HG03575 (cell line): ENCODE measurements around the gene PARD3.

Experiments used
- ATAC-seq: cut with Tn5 transposase; IDR thresholded peaks from one replicate; pipeline ENCODE4 v1.9.1; 2021; ENCODE audit not compliant: unreplicated experiment, insufficient number of reproducible peaks, low FRiP score; ENCODE audit errors: extremely low read depth

Gene PARD3

DNA sequence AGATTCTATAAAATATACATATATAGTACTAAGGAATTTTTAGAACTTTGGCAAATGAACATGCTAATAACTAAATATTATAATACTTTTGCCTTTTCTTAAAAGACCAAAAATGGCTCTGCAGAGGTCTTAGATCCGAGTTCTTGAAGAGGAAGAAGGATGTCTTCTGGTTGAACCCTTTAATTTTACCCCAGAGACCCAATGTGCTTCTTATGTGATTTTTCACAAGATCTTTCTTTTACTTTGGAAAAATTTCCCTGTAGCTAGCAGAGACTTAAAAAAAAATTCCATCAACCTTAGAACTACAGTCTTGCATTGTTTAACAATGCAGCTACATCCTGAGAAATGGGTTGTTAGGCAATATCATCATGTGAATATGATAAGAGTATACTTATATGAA, 663.2 kb downstream of the PARD3 start:
- ATAC-seq: no peak

- ATAC-seq: no peak
These were observed 663.6 kb downstream of the PARD3 start for GRCh38 chr10:34151481-34151880.

DNA sequence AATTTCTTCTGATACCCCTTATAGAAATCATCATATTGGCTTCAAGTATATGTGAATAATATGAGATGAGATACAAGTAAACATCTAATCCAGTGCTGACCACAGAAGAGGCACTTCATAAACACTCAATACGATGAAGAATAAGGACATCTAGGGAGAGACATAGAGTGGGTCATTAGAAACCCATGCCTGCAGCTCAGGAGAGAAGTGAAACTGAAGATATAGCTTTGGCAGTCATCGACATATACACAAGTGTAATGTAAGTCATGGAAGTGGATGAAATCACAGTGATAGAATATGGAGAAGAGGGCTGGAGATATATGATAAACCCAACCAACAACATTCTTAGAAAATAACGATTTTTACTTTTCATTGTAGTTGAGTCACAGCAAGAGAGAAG, 665.0 kb downstream of the PARD3 start:
- no peak for ATAC-seq

DNA sequence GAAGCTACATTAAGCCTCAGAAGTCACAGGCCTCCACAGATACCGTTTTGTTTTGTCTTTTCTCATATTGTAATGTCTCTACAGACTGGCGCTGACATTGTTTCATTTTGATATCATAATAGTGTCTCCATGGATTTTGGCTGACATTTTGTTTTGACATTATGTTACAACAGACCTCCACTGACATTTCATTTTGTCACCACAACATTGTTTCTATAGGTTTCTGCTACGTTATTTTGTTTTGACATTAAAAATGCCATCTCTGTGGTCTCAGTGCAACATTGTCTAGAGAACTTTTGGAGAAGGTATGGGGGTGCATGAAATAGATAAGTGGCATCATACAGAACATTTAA, 666.8 kb downstream of the PARD3 start:
- no peak for ATAC-seq

GRCh38 chr10:34147641-34148304, 667.3 kb downstream of the PARD3 start:
- no peak for ATAC-seq

DNA sequence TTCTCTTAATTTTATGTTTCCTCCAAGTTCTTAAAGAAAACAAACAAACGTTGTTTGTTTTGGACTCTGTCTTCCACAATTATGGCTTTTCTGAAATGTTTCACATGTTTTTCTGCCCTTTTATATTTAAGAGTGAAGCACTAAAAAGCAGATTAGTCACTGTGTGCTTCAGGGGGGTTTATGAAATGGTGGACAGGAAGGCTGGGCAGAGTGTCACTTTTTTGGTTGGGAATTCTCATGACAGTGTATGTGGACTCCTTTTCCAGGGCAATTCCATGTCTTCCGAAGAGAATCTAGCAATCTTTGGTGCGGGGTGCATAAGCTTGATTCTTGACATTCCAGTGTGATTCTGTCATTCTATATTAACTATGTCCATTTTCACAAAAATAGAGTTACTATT, 669.4 kb downstream of the PARD3 start:
- ATAC-seq: no peak

GRCh38 chr10:34143466-34143865, 671.6 kb downstream of the PARD3 start:
- ATAC-seq: no peak

- ATAC-seq: no peak
These were observed 673.9 kb downstream of the PARD3 start for GRCh38 chr10:34141032-34141680.

- no peak for ATAC-seq
These were observed 675.5 kb downstream of the PARD3 start for GRCh38 chr10:34139559-34139958.

DNA sequence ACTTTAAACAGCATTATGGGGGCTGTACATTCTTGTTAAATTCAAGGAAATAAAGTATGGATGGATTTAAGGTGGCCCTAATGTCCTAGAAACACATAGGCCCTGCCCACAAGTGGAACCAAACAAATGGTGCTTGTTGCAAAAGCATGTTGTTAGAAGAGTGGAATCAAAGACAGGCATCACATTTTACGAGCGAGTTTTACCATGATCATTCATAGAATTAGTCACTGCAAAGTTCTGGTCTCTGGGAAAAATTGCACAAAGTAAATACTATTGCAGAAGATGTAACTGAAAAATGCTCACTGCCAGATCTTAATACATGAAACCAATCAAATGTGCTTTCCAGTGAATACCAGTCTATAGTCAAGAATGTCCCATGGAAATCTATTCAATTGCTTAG, 677.1 kb downstream of the PARD3 start:
- ATAC-seq: no peak

GRCh38 chr10:34137201-34137600, 677.9 kb downstream of the PARD3 start:
- no peak for ATAC-seq

DNA sequence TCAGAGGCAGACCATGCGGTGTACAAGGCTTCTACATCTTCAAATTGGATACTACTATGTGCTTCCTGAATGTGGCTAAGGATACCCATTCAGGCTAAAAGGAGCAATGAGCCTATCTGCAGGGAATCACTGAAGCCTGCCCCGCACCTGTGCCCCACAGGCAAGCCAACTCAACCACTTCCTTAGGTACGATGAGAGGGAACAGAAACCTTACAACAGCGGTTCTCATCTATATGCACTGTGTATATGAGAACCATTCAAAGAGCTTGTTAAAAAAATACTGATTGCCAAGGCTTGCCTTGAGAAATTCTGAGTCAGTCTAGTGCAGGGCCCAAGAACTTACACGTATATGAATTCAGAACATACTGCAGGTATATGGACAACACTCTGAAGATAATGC, 679.6 kb downstream of the PARD3 start:
- no peak for ATAC-seq

GRCh38 chr10:34134602-34135001, 680.5 kb downstream of the PARD3 start:
- no peak for ATAC-seq

GRCh38 chr10:34133406-34133805, 681.7 kb downstream of the PARD3 start:
- no peak for ATAC-seq

DNA sequence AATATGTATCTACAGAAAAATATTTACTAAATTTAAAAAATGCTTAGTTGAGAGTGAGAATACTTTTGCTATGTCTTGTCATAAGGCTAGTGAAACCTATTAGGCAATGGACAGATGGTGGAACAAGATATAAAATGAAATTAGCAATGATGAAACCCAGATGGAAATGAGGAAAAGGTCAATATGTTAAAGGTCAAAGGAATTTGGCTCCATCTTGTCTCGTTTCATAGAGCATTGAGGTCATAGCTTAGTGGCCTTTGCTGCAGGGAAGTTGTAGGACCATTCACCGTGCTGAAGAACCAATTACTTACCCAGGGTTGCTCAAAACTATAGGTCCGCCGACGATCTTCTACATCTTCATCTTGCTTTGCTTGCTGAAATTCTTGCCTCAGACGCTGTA, 683.9 kb downstream of the PARD3 start:
- no peak for ATAC-seq

- ATAC-seq: no peak
These were observed 687.4 kb downstream of the PARD3 start for GRCh38 chr10:34127676-34128075.

DNA sequence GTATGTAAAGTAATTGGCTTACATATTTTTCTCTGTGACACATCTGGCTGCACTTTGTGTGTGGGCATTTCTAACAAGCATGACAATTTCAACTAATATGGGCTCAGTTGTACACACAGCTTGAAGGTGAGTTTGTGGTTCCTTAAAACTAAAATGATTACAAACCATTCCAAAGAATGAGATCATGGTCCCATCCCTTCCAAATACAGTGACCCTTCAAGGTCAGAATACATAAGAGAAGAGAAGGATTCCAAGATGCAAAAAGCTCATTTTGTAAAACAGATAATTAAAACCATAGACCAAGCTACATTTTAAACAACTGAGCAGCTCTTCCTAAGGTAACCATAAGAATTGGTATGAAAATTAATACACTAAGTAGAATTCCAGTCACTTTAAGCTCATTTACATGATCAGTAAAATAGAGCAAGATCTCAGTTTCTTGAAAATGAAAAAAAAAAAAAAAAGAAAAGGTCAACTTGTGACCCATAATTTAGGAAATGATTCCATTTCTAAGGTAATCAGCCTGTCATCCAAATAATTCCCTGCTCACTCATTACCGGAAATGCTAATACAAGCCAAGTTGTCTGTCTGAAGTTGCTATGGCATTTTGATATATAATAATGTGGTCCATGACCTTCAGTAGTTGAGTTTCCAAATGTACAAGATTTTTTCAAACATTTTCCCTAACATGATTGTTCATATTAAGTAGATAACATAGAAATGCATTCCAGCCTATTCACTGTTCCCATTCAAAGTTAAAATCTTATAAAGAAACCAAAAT, 688.5 kb downstream of the PARD3 start:
- ATAC-seq: no peak

GRCh38 chr10:34125702-34126101, 689.4 kb downstream of the PARD3 start:
- no peak for ATAC-seq

GRCh38 chr10:34124522-34125035, 690.5 kb downstream of the PARD3 start:
- no peak for ATAC-seq
